ENCODE data around the gene MARCO. TPM values are rescaled to one million over a fixed set of nuclear protein-coding genes. Genes with fewer than 3 reads are reported as not detected.

MARCO gene
- total RNA-seq, 1 experiment from 2014 or later: 0.54 TPM

DNA sequence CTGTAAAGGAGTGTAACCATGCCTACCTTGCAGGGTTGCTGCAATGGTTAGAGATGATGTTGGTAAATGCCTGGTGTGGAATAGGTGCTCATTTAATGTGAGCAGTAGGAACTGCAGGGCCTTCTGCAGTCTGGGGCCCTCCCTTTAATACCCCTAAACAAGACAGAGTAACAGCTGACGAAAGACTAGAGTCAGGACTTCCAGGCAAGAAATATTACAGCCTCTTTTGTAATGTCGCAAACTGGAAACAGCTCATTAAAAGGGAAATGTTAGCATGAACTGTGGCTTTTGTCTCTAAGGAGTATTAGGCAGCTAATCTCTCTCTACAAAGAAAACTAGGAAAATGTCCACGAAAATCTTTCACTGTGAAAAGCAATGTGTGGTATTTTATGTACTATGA lies 26.0 kb downstream of the MARCO start:
- Histone ChIP-seq H3K27me3 (ENCODE audit: insufficient read depth, low read length) (peaks cover 11% of the 10 kb centered on the region; the same call in 1 of the 2 replicates), H2AFZ (ENCODE audit: low read depth, low read length, poor library complexity, severe bottlenecking) (no peak overlapping the region), H3K9me3 (ENCODE audit: control insufficient read depth in 1 of 2, insufficient read depth in 1 of 2, low read depth in 1 of 2, low read length in 2 of 2) (no peaks in the 10 kb centered on the region), H3K4me1 (ENCODE audit: control insufficient read depth in 1 of 2, insufficient read depth in 2 of 2, low read length in 2 of 2) (peaks cover 0 to 29% of the 10 kb centered on the region in 2 experiments; a peak in 2 of 4 replicates), H3K36me3 (ENCODE audit: control insufficient read depth in 1 of 2, insufficient read depth in 2 of 2, low read length in 2 of 2) (no peaks in the 10 kb centered on the region), H3K79me2 (ENCODE audit: insufficient read depth, low read length) (no peaks in the 10 kb centered on the region), H3K9ac (ENCODE audit: low read length) (no peak overlapping the region), H3K9me2 (ENCODE audit: insufficient read depth) (no peaks in the 10 kb centered on the region), H3K4me2 (ENCODE audit: low read length) (no peak overlapping the region), H3K27ac (ENCODE audit: low read depth, low read length) (no peak overlapping the region), H4K20me1 (ENCODE audit: insufficient read depth) (no peaks in the 10 kb centered on the region), H3K4me3 (replicated peaks in 1 of 2; ENCODE audit: low read depth in 1 of 2, low read length in 2 of 2) (no peak overlapping the region)
- ATAC-seq: no peak
- intact Hi-C loops (cut with micrococcal nuclease): no loop called here
- RAD21 ChIA-PET (ENCODE audit: low non-redundant PET in 1 of 2, low total read pairs in 2 of 2, uncharacterized antibody in 2 of 2, unreplicated experiment in 2 of 2): no interaction called here
- TF ChIP-seq EZH2phosphoT487 (IDR thresholded peaks at IDR 0.05; ENCODE audit: borderline replicate concordance): no peak
- TF ChIP-seq EGR1 (IDR thresholded peaks at IDR 0.05; ENCODE audit: low read depth): no peak
- no peak for TF ChIP-seq FOSL1 (IDR thresholded peaks at IDR 0.05; ENCODE audit: low read depth)
- TF ChIP-seq, protein P1, sequence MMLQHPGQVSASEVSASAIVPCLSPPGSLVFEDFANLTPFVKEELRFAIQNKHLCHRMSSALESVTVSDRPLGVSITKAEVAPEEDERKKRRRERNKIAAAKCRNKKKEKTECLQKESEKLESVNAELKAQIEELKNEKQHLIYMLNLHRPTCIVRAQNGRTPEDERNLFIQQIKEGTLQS (IDR thresholded peaks at IDR 0.05): no peak
- TF ChIP-seq ELF1 (IDR thresholded peaks at IDR 0.05; ENCODE audit: borderline replicate concordance, low read depth): no peak
- TF ChIP-seq SP1 (IDR thresholded peaks at IDR 0.05; ENCODE audit: low read depth): no peak
- no peak for TF ChIP-seq YY1 (IDR thresholded peaks at IDR 0.05; ENCODE audit: extremely low read depth, insufficient replicate concordance, low read depth, low read length)
- no peak for TF ChIP-seq RAD21 (IDR thresholded peaks at IDR 0.05; ENCODE audit: low read depth)
- TF ChIP-seq, protein P2, sequence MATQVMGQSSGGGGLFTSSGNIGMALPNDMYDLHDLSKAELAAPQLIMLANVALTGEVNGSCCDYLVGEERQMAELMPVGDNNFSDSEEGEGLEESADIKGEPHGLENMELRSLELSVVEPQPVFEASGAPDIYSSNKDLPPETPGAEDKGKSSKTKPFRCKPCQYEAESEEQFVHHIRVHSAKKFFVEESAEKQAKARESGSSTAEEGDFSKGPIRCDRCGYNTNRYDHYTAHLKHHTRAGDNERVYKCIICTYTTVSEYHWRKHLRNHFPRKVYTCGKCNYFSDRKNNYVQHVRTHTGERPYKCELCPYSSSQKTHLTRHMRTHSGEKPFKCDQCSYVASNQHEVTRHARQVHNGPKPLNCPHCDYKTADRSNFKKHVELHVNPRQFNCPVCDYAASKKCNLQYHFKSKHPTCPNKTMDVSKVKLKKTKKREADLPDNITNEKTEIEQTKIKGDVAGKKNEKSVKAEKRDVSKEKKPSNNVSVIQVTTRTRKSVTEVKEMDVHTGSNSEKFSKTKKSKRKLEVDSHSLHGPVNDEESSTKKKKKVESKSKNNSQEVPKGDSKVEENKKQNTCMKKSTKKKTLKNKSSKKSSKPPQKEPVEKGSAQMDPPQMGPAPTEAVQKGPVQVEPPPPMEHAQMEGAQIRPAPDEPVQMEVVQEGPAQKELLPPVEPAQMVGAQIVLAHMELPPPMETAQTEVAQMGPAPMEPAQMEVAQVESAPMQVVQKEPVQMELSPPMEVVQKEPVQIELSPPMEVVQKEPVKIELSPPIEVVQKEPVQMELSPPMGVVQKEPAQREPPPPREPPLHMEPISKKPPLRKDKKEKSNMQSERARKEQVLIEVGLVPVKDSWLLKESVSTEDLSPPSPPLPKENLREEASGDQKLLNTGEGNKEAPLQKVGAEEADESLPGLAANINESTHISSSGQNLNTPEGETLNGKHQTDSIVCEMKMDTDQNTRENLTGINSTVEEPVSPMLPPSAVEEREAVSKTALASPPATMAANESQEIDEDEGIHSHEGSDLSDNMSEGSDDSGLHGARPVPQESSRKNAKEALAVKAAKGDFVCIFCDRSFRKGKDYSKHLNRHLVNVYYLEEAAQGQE (IDR thresholded peaks at IDR 0.05; ENCODE audit: low read depth): no peak
- TF ChIP-seq, protein P3, sequence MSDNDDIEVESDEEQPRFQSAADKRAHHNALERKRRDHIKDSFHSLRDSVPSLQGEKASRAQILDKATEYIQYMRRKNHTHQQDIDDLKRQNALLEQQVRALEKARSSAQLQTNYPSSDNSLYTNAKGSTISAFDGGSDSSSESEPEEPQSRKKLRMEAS (IDR thresholded peaks at IDR 0.05): no peak
- no peak for TF ChIP-seq CBX3 (IDR thresholded peaks at IDR 0.05; ENCODE audit: low read depth)
- TF ChIP-seq, protein P4, sequence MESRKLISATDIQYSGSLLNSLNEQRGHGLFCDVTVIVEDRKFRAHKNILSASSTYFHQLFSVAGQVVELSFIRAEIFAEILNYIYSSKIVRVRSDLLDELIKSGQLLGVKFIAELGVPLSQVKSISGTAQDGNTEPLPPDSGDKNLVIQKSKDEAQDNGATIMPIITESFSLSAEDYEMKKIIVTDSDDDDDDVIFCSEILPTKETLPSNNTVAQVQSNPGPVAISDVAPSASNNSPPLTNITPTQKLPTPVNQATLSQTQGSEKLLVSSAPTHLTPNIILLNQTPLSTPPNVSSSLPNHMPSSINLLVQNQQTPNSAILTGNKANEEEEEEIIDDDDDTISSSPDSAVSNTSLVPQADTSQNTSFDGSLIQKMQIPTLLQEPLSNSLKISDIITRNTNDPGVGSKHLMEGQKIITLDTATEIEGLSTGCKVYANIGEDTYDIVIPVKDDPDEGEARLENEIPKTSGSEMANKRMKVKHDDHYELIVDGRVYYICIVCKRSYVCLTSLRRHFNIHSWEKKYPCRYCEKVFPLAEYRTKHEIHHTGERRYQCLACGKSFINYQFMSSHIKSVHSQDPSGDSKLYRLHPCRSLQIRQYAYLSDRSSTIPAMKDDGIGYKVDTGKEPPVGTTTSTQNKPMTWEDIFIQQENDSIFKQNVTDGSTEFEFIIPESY (IDR thresholded peaks at IDR 0.05; ENCODE audit: extremely low read depth, insufficient replicate concordance, low read length): no peak
- TF ChIP-seq SRF (IDR thresholded peaks at IDR 0.05; ENCODE audit: low read depth): no peak
- no peak for TF ChIP-seq CEBPB (IDR thresholded peaks at IDR 0.05; ENCODE audit: low read depth)
- POLR2A ChIA-PET: no interaction called here
- CTCF ChIA-PET: no interaction called here
- no peak for DNase-seq (ENCODE audit: low read depth, low spot score)
- BruUV-seq (replicated peaks): no TSS peak

Measured in HCT116 (cell line).